Lung (tissue), 12 donors: ENCODE results near the gene HABP2. TPM values are rescaled to one million over a fixed set of nuclear protein-coding genes. Genes with fewer than 3 reads are reported as not detected.

Experiments used
- ATAC-seq: fragments of 200-7000 bp; cut with Tn5 transposase; one replicate; pipeline ENCODE4 v1.9.1; 2020; ENCODE audit warnings: moderate number of reproducible peaks; ENCODE audit not compliant: insufficient read depth, low FRiP score
- DNase-seq, 3 donors: peaks; one replicate each; pipeline ENCODE4 v3.0.0-alpha.2; 2013 to 2017
- H3K27ac ChIP-seq, 2 donors: one replicate each; pipeline ENCODE4 v1.5.1; 2013; ENCODE audit warnings: mild to moderate bottlenecking in 2 of 2, moderate library complexity in 2 of 2, control low read depth in 1 of 2, inconsistent platforms in 1 of 2, low read depth in 1 of 2, low read length in 1 of 2
- H3K27me3 ChIP-seq, 3 donors: one replicate each; pipeline ENCODE4 v1.5.1; 2013; ENCODE audit warnings: low read length in 2 of 3; ENCODE audit not compliant: control insufficient read depth in 3 of 3, insufficient read depth in 3 of 3
- H3K36me3 ChIP-seq, 4 donors: one replicate each; pipeline ENCODE4 v1.5.1; 2013; ENCODE audit warnings: low read length in 4 of 4, mild to moderate bottlenecking in 1 of 4, moderate library complexity in 1 of 4; ENCODE audit not compliant: control insufficient read depth in 4 of 4, insufficient read depth in 4 of 4
- H3K4me1 ChIP-seq, 5 donors: one replicate each; pipeline ENCODE4 v1.5.1; 2013; ENCODE audit warnings: low read length in 5 of 5, mild to moderate bottlenecking in 2 of 5, moderate library complexity in 1 of 5; ENCODE audit not compliant: control insufficient read depth in 5 of 5, insufficient read depth in 5 of 5
- H3K4me3 ChIP-seq: one replicate; pipeline ENCODE4 v1.5.1; 2013; ENCODE audit warnings: mild to moderate bottlenecking, control low read depth, moderate library complexity
- H3K9ac ChIP-seq, 2 donors: one replicate each; pipeline ENCODE4 v1.5.1; 2013; ENCODE audit warnings: low read length in 2 of 2, control low read depth in 1 of 2; ENCODE audit not compliant: insufficient read depth in 1 of 2
- H3K9me3 ChIP-seq, 4 donors: one replicate each; pipeline ENCODE4 v1.5.1; 2013; ENCODE audit warnings: low read length in 3 of 4, mild to moderate bottlenecking in 1 of 4, moderate library complexity in 1 of 4; ENCODE audit not compliant: control insufficient read depth in 4 of 4, insufficient read depth in 3 of 4
- CTCF ChIP-seq: IDR thresholded peaks from 2 replicates; pipeline ENCODE4 v1.5.1; 2012; ENCODE audit warnings: mild to moderate bottlenecking; ENCODE audit errors: control extremely low read depth, extremely low read depth
- WGBS, 2 donors: extraction: QIAGEN DNeasy Blood & Tissue Kit; methylation state at CpG; one replicate each; pipeline ENCODE4 v1.1.7; 2013; 5-methylcytosine and 5-hydroxymethylcytosine counted together
- polyA plus RNA-seq, 2 donors: library from polyadenylated mRNA; stranded (reverse); fragments of 200-250 nt; gene quantifications; one replicate each; pipeline ENCODE4 v1.2.1, GENCODE V29; 2013
- total RNA-seq, 2 donors: library from RNA; depleted of rRNA in 1 of 2; stranded (reverse); fragments of >200 nt in 1 of 2; gene quantifications; one replicate each; pipeline ENCODE4 v1.2.1, GENCODE V29; 2014 to 2021
- donor health status: control.
- donor health status: control.
- donor health status: Bipolar disorder and iron deficiency.
- donor health status: healthy.
- donor health status: DM: yes; HTN: yes; CAD: no.

Gene HABP2
- total and polyA plus RNA-seq, 4 donors: 0.10 to 1.3 (median 0.65) TPM

GRCh38 chr10:113569576-113569975 lies 16.7 kb downstream of the HABP2 start:
- Histone ChIP-seq H3K9me3 (peaks cover 0 to 4% (median 0%) of the 10 kb centered on the region in 4 donors), H3K4me3 (no peak overlapping the region), H3K27me3 (no peaks in the 10 kb centered on the region), H3K27ac (no peak overlapping the region), H3K36me3 (no peaks in the 10 kb centered on the region), H3K4me1 (peaks cover 0 to 8% (median 0%) of the 10 kb centered on the region in 5 donors), H3K9ac (no peak overlapping the region)
- WGBS, 2 donors: 56 to 66% methylated on average over 8 of the region's 8 CpGs
- no peak for ATAC-seq
- peak; percentile 15 to 34 (median 21) for DNase-seq
- TF ChIP-seq CTCF: no peak

- peaks cover 0 to 8% (median 0%) of the 10 kb centered on the region in 5 donors for H3K4me1 ChIP-seq
- H3K36me3 ChIP-seq: no peaks in the 10 kb centered on the region
- no peak for TF ChIP-seq CTCF
- DNase-seq (peak in 2 of 3 donors; percentile 42 to 67), ATAC-seq (no peak)
- peaks cover 0 to 9% (median 0%) of the 10 kb centered on the region in 4 donors for H3K9me3 ChIP-seq
- no peak overlapping the region for H3K9ac ChIP-seq
- 42 to 52% methylated on average over 11 of the region's 11 CpGs for WGBS, 2 donors
- H3K27ac ChIP-seq: no peak overlapping the region
- H3K4me3 ChIP-seq: no peak overlapping the region
- H3K27me3 ChIP-seq: no peaks in the 10 kb centered on the region
These were observed 19.9 kb downstream of the HABP2 start for GRCh38 chr10:113572520-113573290.

GRCh38 chr10:113573368-113573767 lies 20.5 kb downstream of the HABP2 start:
- DNase-seq (no peak), ATAC-seq (no peak)
- Histone ChIP-seq H3K9ac (no peak overlapping the region), H3K27ac (no peak overlapping the region), H3K4me1 (peaks cover 0 to 8% (median 0%) of the 10 kb centered on the region in 5 donors), H3K9me3 (peaks cover 0 to 10% (median 0%) of the 10 kb centered on the region in 4 donors), H3K36me3 (no peaks in the 10 kb centered on the region), H3K27me3 (no peaks in the 10 kb centered on the region), H3K4me3 (no peak overlapping the region)
- no peak for TF ChIP-seq CTCF
- 85 to 87% methylated on average over 1 of the region's 1 CpG for WGBS, 2 donors
